ENCODE results near the gene MACROD2. TPM values are rescaled to one million over a fixed set of nuclear protein-coding genes. Genes with fewer than 3 reads are reported as not detected.

MACROD2 gene
- total RNA-seq, 1 experiment from 2014 or later = 1.4 TPM

DNA sequence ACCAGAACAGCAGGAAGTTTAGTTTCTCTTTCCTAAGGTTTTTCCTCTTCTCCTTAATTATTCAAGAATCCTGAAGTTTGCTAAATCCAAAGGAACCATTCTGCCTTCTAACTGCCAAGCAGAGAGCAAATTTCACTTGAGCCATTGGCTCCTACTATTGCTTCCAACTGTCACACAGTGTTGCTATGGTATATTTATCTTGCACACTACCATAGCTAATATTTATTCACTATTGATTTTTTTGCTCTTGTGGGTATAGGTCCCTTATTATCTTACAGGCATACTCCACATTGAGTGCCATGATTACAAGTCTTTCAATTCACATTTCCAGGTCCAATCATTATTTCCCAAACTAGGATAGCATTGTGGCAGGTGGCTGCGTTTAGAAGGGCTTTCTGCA is 608.8 kb downstream of the MACROD2 start:
- Histone ChIP-seq H3K27ac (ENCODE audit: low read depth, low read length, poor library complexity, severe bottlenecking) (no peak overlapping the region), H3K4me3 (ENCODE audit: low read depth, low read length, poor library complexity, severe bottlenecking) (no peak overlapping the region), H3K9me3 (ENCODE audit: low read depth, low read length, poor library complexity, severe bottlenecking) (no peaks in the 10 kb centered on the region), H3K27me3 (replicated peaks; ENCODE audit: insufficient read depth, low read depth, low read length, poor library complexity) (no peaks in the 10 kb centered on the region), H3K36me3 (ENCODE audit: insufficient read depth, low read length, poor library complexity, severe bottlenecking) (no peaks in the 10 kb centered on the region), H3K4me1 (ENCODE audit: insufficient read depth, low read length, poor library complexity, severe bottlenecking) (no peaks in the 10 kb centered on the region)
- POLR2A ChIA-PET (ENCODE audit: low non-redundant PET) = no interaction called here
- TF ChIP-seq EZH2 (IDR thresholded peaks at IDR 0.05; ENCODE audit: borderline replicate concordance, low read depth, low read length, poor library complexity, severe bottlenecking) = no peak
- TF ChIP-seq, protein P1, sequence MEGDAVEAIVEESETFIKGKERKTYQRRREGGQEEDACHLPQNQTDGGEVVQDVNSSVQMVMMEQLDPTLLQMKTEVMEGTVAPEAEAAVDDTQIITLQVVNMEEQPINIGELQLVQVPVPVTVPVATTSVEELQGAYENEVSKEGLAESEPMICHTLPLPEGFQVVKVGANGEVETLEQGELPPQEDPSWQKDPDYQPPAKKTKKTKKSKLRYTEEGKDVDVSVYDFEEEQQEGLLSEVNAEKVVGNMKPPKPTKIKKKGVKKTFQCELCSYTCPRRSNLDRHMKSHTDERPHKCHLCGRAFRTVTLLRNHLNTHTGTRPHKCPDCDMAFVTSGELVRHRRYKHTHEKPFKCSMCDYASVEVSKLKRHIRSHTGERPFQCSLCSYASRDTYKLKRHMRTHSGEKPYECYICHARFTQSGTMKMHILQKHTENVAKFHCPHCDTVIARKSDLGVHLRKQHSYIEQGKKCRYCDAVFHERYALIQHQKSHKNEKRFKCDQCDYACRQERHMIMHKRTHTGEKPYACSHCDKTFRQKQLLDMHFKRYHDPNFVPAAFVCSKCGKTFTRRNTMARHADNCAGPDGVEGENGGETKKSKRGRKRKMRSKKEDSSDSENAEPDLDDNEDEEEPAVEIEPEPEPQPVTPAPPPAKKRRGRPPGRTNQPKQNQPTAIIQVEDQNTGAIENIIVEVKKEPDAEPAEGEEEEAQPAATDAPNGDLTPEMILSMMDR (conservative IDR thresholded peaks at IDR 0.05; ENCODE audit: low read depth, low read length) = no peak
- no peak for DNase-seq (ENCODE audit: low spot score)
- CTCF ChIA-PET = no interaction called here
- BruUV-seq (replicated peaks) = no TSS peak
- intact Hi-C loops (cut with micrococcal nuclease; ENCODE audit: unreplicated experiment) = no loop called here

DNA sequence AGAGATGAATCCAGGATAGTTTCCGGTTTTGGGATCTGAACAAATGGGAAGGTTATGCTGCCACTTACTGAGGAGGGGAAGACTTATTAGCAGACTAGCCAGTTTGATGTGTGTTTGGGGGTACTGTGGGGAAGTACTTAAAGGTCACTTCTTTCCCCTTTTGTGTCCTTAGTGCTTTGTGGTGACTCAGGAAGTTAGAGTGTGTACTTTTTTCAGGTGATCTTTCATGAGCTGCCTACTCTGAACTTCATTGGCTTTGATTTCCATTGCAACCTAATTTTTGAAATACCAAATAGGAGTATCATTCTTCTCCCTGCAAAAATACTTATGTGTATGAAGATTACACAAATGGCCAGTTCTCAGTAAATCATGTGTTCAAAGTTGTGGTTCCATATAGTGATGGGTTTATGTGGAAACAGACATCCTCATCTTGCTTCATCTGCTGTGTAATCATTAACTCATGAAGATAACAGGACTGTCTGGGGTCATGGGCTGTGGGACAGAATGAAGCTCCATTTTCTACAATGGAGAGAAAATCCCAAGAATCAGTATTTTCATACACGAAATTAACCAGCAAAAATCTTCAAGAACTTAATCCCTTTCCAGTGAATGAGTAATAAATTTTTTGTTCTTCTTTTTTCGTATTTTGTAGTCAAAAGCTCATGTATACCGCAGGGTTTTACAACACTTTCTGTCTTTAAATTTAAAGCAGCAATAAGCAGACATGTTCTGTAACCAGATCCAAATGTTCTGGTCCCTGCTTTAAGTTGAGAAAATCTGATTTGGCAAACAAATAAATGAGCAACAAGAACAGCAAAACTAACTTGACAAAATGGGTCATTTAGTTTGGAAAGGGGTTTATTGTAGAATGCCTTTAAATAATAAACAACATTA is 614.3 kb downstream of the MACROD2 start:
- ChIA-PET POLR2A (ENCODE audit: low non-redundant PET) (no interaction called here), CTCF (no interaction called here)
- BruUV-seq (replicated peaks) = no TSS peak
- Histone ChIP-seq H3K27ac (ENCODE audit: low read depth, low read length, poor library complexity, severe bottlenecking) (no peak overlapping the region), H3K36me3 (ENCODE audit: insufficient read depth, low read length, poor library complexity, severe bottlenecking) (no peaks in the 10 kb centered on the region), H3K27me3 (replicated peaks; ENCODE audit: insufficient read depth, low read depth, low read length, poor library complexity) (no peaks in the 10 kb centered on the region), H3K4me3 (ENCODE audit: low read depth, low read length, poor library complexity, severe bottlenecking) (no peak overlapping the region), H3K4me1 (ENCODE audit: insufficient read depth, low read length, poor library complexity, severe bottlenecking) (no peaks in the 10 kb centered on the region), H3K9me3 (ENCODE audit: low read depth, low read length, poor library complexity, severe bottlenecking) (no peaks in the 10 kb centered on the region)
- intact Hi-C loops (cut with micrococcal nuclease; ENCODE audit: unreplicated experiment) = no loop called here
- no peak for DNase-seq (ENCODE audit: low spot score)
- no peak for TF ChIP-seq EZH2 (IDR thresholded peaks at IDR 0.05; ENCODE audit: borderline replicate concordance, low read depth, low read length, poor library complexity, severe bottlenecking)
- TF ChIP-seq, protein P1 (conservative IDR thresholded peaks at IDR 0.05; ENCODE audit: low read depth, low read length) = no peak

DNA sequence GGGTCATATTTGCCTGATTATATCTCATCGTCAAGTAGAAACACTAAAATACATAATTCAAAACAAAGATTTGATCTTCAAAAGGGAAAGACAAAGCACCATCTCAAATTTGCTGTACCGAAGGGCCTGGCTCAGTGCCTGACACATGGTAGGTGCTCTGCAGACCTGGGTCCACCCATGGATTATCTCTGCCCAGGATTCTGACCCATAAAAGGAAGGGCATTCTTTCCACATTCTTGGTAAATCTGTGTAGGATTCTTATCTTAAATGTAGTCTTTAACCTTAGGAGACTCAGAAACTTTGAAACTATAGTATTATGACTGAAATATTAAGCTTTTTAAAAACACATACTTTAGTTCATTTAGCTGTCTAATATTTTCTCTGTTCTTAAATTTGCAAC is 616.2 kb downstream of the MACROD2 start:
- POLR2A ChIA-PET (ENCODE audit: low non-redundant PET) = no interaction called here
- TF ChIP-seq, protein P1 (conservative IDR thresholded peaks at IDR 0.05; ENCODE audit: low read depth, low read length) = no peak
- TF ChIP-seq EZH2 (IDR thresholded peaks at IDR 0.05; ENCODE audit: borderline replicate concordance, low read depth, low read length, poor library complexity, severe bottlenecking) = no peak
- no peaks in the 10 kb centered on the region for H3K36me3 ChIP-seq (ENCODE audit: insufficient read depth, low read length, poor library complexity, severe bottlenecking)
- BruUV-seq (replicated peaks) = no TSS peak
- no peak for DNase-seq (ENCODE audit: low spot score)
- intact Hi-C loops (cut with micrococcal nuclease; ENCODE audit: unreplicated experiment) = no loop called here
- no peaks in the 10 kb centered on the region for H3K4me1 ChIP-seq (ENCODE audit: insufficient read depth, low read length, poor library complexity, severe bottlenecking)
- no peaks in the 10 kb centered on the region for H3K9me3 ChIP-seq (ENCODE audit: low read depth, low read length, poor library complexity, severe bottlenecking)
- CTCF ChIA-PET = no interaction called here
- no peak overlapping the region for H3K4me3 ChIP-seq (ENCODE audit: low read depth, low read length, poor library complexity, severe bottlenecking)
- H3K27ac ChIP-seq (ENCODE audit: low read depth, low read length, poor library complexity, severe bottlenecking) = no peak overlapping the region
- no peaks in the 10 kb centered on the region for H3K27me3 ChIP-seq (replicated peaks; ENCODE audit: insufficient read depth, low read depth, low read length, poor library complexity)
